Aorta (tissue), 5 donors: ENCODE data around the gene LRRC17. TPM values are rescaled to one million over a fixed set of nuclear protein-coding genes. Genes with fewer than 3 reads are reported as not detected.
A peak's percentile ranks its signal among the peaks of the same experiment; 100 is the strongest.

ENCODE experiments used
- ATAC-seq: fragments of 200-7000 bp; cut with Tn5 transposase; one replicate; pipeline ENCODE4 v1.9.1; 2022; ENCODE audit warnings: moderate library complexity; ENCODE audit not compliant: low FRiP score
- DNase-seq, 2 donors: peaks; one replicate each; pipeline ENCODE4 v3.0.0-alpha.2; 2020
- H3K27ac ChIP-seq, 2 donors: one replicate each; pipeline ENCODE4 v1.5.1; 2013; ENCODE audit warnings: low read length in 2 of 2, mild to moderate bottlenecking in 2 of 2, moderate library complexity in 2 of 2, control low read depth in 1 of 2, inconsistent platforms in 1 of 2, low read depth in 1 of 2
- H3K27me3 ChIP-seq, 2 donors: one replicate each; pipeline ENCODE4 v1.6.1; 2013; ENCODE audit warnings: control low read depth in 1 of 2, low read length in 1 of 2, mild to moderate bottlenecking in 1 of 2, moderate library complexity in 1 of 2; ENCODE audit not compliant: insufficient read depth in 2 of 2, control insufficient read depth in 1 of 2
- H3K36me3 ChIP-seq, 2 donors: one replicate each; pipeline ENCODE4 v1.6.1; 2013; ENCODE audit warnings: control low read depth in 1 of 2, low read length in 1 of 2, mild to moderate bottlenecking in 1 of 2; ENCODE audit not compliant: insufficient read depth in 2 of 2, control insufficient read depth in 1 of 2
- H3K4me1 ChIP-seq, 2 donors: one replicate each; pipeline ENCODE4 v1.6.1; 2013; ENCODE audit warnings: low read length in 2 of 2, control low read depth in 1 of 2, mild to moderate bottlenecking in 1 of 2, moderate library complexity in 1 of 2; ENCODE audit not compliant: insufficient read depth in 2 of 2, control insufficient read depth in 1 of 2
- H3K4me3 ChIP-seq, 2 donors: one replicate each; pipeline ENCODE4 v1.5.1; 2013; ENCODE audit warnings: low read length in 2 of 2, control low read depth in 1 of 2, mild to moderate bottlenecking in 1 of 2
- H3K9me3 ChIP-seq: one replicate; pipeline ENCODE4 v1.6.1; 2013; ENCODE audit warnings: mild to moderate bottlenecking, low read length; ENCODE audit not compliant: control insufficient read depth
- WGBS, 2 donors: extraction: QIAGEN DNeasy Blood & Tissue Kit; methylation state at CpG; one replicate each; pipeline ENCODE4 v1.1.7; 2013; 5-methylcytosine and 5-hydroxymethylcytosine counted together
- intact Hi-C, 2 donors: fragments of 100-400 bp; cut with DNase I; formaldehyde crosslinking; loops; one replicate each; pipeline versions ENCODE4 v1.14.2 to v1.15.0; 2022
- polyA plus RNA-seq, 2 donors: library from polyadenylated mRNA; stranded (reverse); fragments of 200-250 nt; gene quantifications; one replicate each; pipeline ENCODE4 v1.2.3, GENCODE V29; 2013
- total RNA-seq, 2 donors: library from RNA; stranded (reverse); fragmentation: NEBNext Ultra II Directional; extraction: Animal tissue kit (Norgen Biotek cat#: 25700); gene quantifications; one replicate each; pipeline ENCODE4 v1.2.1, GENCODE V29; 2021
- donor health status: healthy with polysubstance abuse.
- donor health status: Bipolar disorder and iron deficiency.
- donor health status: DM: no; HTN: no; CAD: no.
- donor health status: DM: no; HTN: no; CAD: no.
- donor health status: DM: yes; HTN: yes; CAD: no.

The LRRC17 gene
- total and polyA plus RNA-seq, 4 donors: 8.1 to 69.6 (median 24.6) TPM

DNA sequence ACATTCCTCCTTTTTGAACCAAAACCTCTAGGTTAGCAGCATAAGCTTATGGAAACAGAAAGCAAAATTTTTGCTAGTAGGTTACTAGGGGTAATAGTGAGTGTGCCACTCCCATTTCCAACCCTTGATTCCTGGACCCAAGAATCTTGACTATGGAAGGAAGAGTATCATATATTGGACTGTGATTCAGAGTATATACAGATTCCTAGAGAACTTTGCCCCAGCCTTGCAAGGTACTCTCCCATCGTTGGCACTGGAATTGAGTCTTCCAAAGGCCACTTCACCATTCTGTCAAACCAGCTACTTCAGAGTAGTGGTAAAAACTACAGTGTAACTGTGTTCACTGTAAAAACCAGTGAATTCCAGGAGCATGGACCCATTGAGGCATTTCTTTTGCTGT, 69.4 kb downstream of the LRRC17 start:
- H3K4me3 ChIP-seq: no peak overlapping the region

DNA sequence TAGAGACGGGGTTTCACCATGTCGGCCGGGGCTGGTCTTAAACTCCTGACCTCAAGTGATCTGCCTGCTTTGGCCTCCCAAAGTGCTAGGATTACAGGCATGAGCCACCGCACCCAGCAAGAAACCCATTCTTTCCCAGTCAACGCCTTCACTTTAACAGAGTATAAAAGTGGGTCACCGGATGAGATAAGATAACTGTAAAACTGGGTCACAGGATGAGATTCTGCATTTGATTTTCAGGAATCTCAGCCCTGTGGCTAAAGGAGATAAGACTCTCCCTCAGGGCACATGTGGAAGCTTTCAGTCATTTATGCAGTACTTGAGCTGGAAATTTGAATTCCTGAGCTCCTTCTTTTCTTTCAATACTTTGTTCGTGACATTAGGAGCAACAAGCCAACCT, 70.8 kb downstream of the LRRC17 start:
- no peaks in the 10 kb centered on the region for H3K36me3 ChIP-seq
- 56 to 63% methylated on average over 7 of the region's 7 CpGs for WGBS, 2 donors
- intact Hi-C loops: no loop called here

More for the DNA sequence above, 69.4 kb downstream of the LRRC17 start:
- Histone ChIP-seq H3K9me3 (no peaks in the 10 kb centered on the region), H3K27ac (no peak overlapping the region), H3K4me1 (peaks cover 0 to 6% of the 10 kb centered on the region in 2 donors), H3K36me3 (no peaks in the 10 kb centered on the region), H3K27me3 (no peaks in the 10 kb centered on the region)
- WGBS, 2 donors: 85 to 95% methylated on average over 1 of the region's 1 CpG
- intact Hi-C loops: no loop called here
- DNase-seq (no peak), ATAC-seq (no peak)

DNA sequence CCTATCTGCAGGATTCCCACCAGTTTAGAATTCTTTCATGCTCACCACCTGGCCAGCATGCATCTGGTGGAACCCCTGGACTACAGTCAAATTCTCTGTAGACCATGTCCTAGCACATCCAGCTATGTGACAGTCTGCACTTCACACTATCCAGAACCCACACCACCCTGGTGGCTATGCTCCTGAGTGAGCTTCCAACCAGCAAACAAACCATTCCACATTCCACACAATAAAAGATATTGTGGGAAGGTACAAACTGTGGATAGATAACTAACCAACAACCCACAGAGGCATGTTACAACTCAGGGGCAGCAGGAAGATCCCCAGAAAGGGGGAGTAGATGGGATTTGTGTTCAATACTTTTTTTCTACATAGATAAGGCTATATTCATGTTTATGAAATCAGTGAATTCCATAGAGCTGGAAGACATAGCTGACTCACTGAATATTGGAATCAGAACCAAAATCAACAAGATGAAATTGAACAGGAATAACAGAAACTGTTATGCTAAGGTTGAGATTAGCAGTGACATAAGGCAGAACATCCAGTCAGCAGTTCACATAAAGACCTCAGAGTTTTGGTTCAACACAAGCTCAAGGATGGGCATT, 72.5 kb downstream of the LRRC17 start:
- Histone ChIP-seq H3K27ac (peak overlapping the region; percentile 5 to 8), H3K9me3 (no peaks in the 10 kb centered on the region)
- intact Hi-C loops: no loop called here

More for the DNA sequence above, 70.8 kb downstream of the LRRC17 start:
- H3K9me3 ChIP-seq: no peaks in the 10 kb centered on the region
- no peak for ATAC-seq
- H3K4me1 ChIP-seq: peaks cover 0 to 6% of the 10 kb centered on the region in 2 donors
- no peak for DNase-seq
- peak overlapping the region in 1 of 2 donors; percentile 11 for H3K27ac ChIP-seq
- no peaks in the 10 kb centered on the region for H3K27me3 ChIP-seq
- H3K4me3 ChIP-seq: no peak overlapping the region

DNA sequence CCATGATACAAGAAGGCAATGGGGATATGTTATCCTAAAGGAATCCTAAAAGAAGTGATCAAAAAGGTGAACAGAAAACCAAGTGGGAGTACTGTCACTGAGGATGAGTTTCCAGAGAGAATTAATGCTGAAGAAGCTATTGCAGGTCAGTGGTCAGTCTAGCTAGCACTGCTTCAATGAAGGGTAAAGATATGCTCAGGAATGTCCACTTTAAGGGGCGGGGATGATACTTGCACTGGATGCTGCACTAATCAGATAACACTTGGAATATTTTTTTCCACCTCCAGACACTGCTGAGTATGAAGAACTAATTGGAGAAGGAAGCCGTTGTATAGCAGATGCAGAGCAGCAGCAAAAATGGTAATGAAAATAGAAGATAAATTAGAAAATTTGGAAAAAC, 75.3 kb downstream of the LRRC17 start:
- 88 to 95% methylated on average over 2 of the region's 2 CpGs for WGBS, 2 donors
- H3K36me3 ChIP-seq: no peaks in the 10 kb centered on the region
- H3K4me3 ChIP-seq: no peak overlapping the region
- H3K4me1 ChIP-seq: peaks cover 0 to 21% of the 10 kb centered on the region in 2 donors
- DNase-seq (no peak), ATAC-seq (no peak)
- intact Hi-C loops: no loop called here
- H3K9me3 ChIP-seq: no peaks in the 10 kb centered on the region
- H3K27ac ChIP-seq: no peak overlapping the region
- no peaks in the 10 kb centered on the region for H3K27me3 ChIP-seq

More for the DNA sequence above, 72.5 kb downstream of the LRRC17 start:
- peaks cover 0 to 6% of the 10 kb centered on the region in 2 donors for H3K4me1 ChIP-seq
- H3K4me3 ChIP-seq: no peak overlapping the region
- no peaks in the 10 kb centered on the region for H3K27me3 ChIP-seq
- no peak for DNase-seq
- ATAC-seq: no peak
- H3K36me3 ChIP-seq: no peaks in the 10 kb centered on the region

DNA sequence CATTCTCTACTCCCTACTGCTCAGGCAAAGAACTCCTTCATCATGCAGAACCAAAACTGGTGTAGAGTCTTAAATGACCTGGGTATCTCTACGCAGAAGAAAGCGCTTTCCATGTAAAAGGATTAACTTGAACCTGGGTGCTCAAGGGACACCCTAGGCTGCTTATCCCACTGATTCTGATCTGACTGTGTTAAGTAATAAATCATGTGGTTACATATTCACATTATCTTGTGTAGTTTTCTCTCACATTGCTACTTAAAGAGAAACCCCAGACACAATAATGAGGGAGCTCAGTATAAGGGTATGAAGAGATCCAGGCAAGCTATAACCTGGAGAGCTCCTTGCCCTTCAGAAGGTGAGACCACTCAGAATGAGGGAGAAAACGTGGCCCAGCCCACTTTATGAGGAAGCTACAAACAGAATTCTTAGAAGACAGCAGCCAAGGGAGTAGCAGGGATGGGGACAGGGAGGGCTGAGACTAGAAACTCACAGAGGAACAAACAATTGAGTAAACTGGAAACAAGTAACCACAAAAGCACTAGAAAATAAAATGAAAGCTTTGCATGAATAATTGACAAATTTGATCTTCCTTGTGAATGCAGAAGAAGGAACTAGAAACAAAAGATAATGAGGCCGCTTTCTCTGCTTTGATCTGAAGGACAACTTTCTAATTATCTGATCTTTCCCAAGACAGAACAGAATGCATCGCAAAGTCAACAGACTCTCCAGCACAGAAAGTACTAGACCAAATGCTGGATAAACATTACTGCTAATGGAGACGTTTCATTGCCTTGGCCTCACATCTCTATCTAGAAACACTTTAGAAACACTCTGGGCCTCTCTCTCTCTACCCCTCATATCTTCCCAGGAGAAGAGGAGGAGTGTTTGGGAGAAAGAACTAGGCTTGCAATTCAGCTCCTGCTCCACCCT, 76.1 kb downstream of the LRRC17 start:
- H3K36me3 ChIP-seq: no peaks in the 10 kb centered on the region
- intact Hi-C loops: no loop called here
- DNase-seq (no peak), ATAC-seq (no peak)
- WGBS, 2 donors: 50 to 52% methylated on average over 6 of the region's 6 CpGs
- H3K27ac ChIP-seq: peak overlapping the region in 1 of 2 donors; percentile 76
- H3K4me3 ChIP-seq: no peak overlapping the region
- no peaks in the 10 kb centered on the region for H3K27me3 ChIP-seq
- peaks cover 0 to 21% of the 10 kb centered on the region in 2 donors for H3K4me1 ChIP-seq
- no peaks in the 10 kb centered on the region for H3K9me3 ChIP-seq

DNA sequence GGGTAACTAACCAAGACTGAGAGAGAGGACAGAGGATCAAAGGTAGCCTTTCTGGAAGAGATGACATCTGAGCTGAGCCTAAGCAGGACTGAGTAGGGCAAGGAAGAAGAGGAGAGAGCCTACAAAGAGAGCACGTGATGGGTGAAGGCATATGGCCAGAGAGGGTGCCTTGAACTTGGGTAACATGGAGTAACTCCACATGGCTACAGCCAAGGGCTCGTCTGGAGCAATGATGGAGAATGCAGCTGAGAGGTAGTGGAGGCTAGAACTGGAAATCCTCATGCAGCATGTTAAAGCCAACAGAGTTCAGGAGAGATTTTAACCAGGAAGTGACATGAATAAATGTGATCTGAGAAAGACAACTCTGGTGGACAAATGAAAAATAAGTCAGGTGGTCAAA, 77.8 kb downstream of the LRRC17 start:
- no peak for DNase-seq
- Histone ChIP-seq H3K27me3 (no peaks in the 10 kb centered on the region), H3K27ac (peak overlapping the region; percentile 41 to 91), H3K9me3 (no peaks in the 10 kb centered on the region), H3K4me3 (no peak overlapping the region), H3K36me3 (no peaks in the 10 kb centered on the region), H3K4me1 (peaks cover 0 to 15% of the 10 kb centered on the region in 2 donors)
- intact Hi-C loops: loop anchor here (5.0 kb wide), 2 partner anchors 98 to 113 kb away; no protein-coding TSS in a partner anchor
- WGBS, 2 donors: 87 to 89% methylated on average over 2 of the region's 2 CpGs
- ATAC-seq: no peak

DNA sequence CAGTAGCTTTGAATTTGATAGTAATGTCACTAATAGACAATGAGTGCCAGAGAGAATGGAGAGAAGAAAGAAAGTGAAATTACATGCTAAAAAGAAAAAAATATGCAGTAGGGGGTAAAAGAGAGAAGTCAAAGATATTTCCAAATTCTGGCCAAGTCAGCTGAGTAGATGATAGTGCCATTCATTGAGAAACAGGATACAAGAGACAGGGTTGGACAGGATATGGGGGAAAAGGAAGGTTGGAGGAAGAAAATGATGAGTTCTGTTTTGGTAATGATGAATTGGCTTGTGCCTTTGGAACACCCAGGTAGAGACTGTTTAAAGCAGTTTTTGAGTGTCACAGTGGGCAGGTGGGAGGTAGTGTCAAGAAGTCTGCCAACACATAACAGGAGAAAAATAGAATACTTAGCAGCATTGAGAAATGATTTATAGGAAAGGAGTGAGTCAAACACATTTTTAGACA, 78.3 kb downstream of the LRRC17 start:
- peaks cover 0 to 15% of the 10 kb centered on the region in 2 donors for H3K4me1 ChIP-seq
- H3K9me3 ChIP-seq: no peaks in the 10 kb centered on the region
- H3K27ac ChIP-seq: peak overlapping the region; percentile 77 to 91
- intact Hi-C loops: loop anchor here (5.0 kb wide), 2 partner anchors 99 to 114 kb away; no protein-coding TSS in a partner anchor
- no peak overlapping the region for H3K4me3 ChIP-seq
- no peaks in the 10 kb centered on the region for H3K27me3 ChIP-seq
- DNase-seq (no peak), ATAC-seq (no peak)
- H3K36me3 ChIP-seq: no peaks in the 10 kb centered on the region

DNA sequence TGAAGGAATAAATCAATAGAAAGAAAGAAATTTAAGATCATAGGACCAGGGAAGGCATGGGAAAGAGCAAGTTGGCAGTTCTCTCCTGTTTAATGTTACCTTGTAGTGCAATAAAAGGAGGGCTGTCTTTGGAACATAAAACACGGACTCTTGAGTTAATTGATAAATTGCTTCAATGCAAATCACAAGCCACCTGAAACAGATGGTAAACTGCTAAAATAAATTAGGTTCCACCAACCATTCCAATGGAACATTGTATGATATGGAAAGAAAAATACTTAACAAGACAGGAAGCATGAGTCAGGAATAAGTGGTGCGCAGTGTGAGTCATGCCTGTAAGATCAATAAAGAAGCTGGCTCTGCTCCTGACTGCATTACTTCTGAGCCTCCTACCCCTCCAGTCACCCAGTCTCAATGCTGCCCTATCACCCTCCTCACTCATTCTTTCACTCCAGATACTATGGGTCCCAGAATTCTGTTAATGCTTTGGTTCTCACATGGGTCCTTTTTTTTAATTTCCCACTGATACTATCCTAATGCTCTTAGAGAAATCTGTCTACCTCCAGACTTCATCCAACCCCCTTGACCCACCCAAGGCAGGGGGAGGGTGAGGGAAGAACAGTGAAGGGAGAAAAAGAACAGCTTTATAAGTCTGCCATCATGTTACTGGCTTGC, 78.9 kb downstream of the LRRC17 start:
- ATAC-seq (peak; percentile 80), DNase-seq (peak in 1 of 2 donors; percentile 73)
- Histone ChIP-seq H3K4me3 (no peak overlapping the region), H3K27me3 (no peaks in the 10 kb centered on the region), H3K27ac (peak overlapping the region; percentile 79 to 91), H3K36me3 (no peaks in the 10 kb centered on the region), H3K9me3 (no peaks in the 10 kb centered on the region), H3K4me1 (peaks cover 0 to 15% of the 10 kb centered on the region in 2 donors)
- intact Hi-C loops: loop anchor here (2.0 to 5.0 kb wide), 3 partner anchors 79 to 114 kb away; partner anchors contain the start of gene LRRC17 (in 1 of the 2)
- 3 to 5% methylated on average over 2 of the region's 2 CpGs for WGBS, 2 donors
